HEK293 (cell line): Measurements from ENCODE around the gene PTPRN.

Experiments
- CTCF ChIA-PET: fragments of 350-600 bp; formaldehyde crosslinking; extraction: SDS; loops from one replicate; lab custom pipeline; 2021; ENCODE audit warnings: antibody characterized with exemption; lab: Yijun Ruan, JAX
- POLR2A ChIA-PET: fragments of 300-600 bp; formaldehyde crosslinking; extraction: SDS; loops from one replicate; lab custom pipeline; 2020; ENCODE audit warnings: antibody characterized with exemption, inconsistent platforms; lab: Yijun Ruan, JAX
- H3K27ac ChIP-seq: fragments of 200-500 bp; sonication (Bioruptor generic); 2 replicates; pipeline ENCODE4 v1.5.1; 2014; ENCODE audit warnings: low read depth, low read length, control low read depth, inconsistent platforms; ENCODE audit errors: extremely low read depth
- H3K36me3 ChIP-seq, 2 experiments: fragments of 200-500 bp in 1 of 2; sonication (Bioruptor generic) in 1 of 2; 1 replicate in 1 of 2; 2 replicates in 1 of 2; pipeline ENCODE4 v1.5.1; 2014 to 2017; ENCODE audit warnings: inconsistent platforms in 2 of 2, low read length in 2 of 2; ENCODE audit not compliant: control insufficient read depth in 2 of 2, insufficient read depth in 1 of 2
- H3K4me1 ChIP-seq: fragments of 200-500 bp; sonication (Bioruptor generic); 2 replicates; pipeline ENCODE4 v1.5.1; 2014; ENCODE audit warnings: mild to moderate bottlenecking, low read length, inconsistent platforms; ENCODE audit not compliant: control insufficient read depth, insufficient read depth
- H3K4me3 ChIP-seq: 2 replicates; pipeline ENCODE4 v1.5.1; 2011; ENCODE audit warnings: low read depth, mild to moderate bottlenecking, control low read depth, low read length, moderate library complexity
- H3K9me3 ChIP-seq: fragments of 200-500 bp; sonication (Bioruptor generic); 2 replicates; pipeline ENCODE4 v1.5.1; 2014; ENCODE audit warnings: low read depth, low read length, inconsistent platforms; ENCODE audit not compliant: control insufficient read depth, insufficient read depth
- FEZF1 ChIP-seq: fragments of 450-650 bp; formaldehyde crosslinking; IDR thresholded peaks from 2 replicates; pipeline ENCODE4 v1.5.1; 2016; ENCODE audit warnings: missing biosample characterization, missing genetic modification characterization
- KLF1 ChIP-seq: fragments of 450-650 bp; formaldehyde crosslinking; IDR thresholded peaks from 2 replicates; pipeline ENCODE4 v1.5.1; 2016; ENCODE audit warnings: missing biosample characterization, missing genetic modification characterization
- PRDM1 ChIP-seq: fragments of 450-650 bp; formaldehyde crosslinking; IDR thresholded peaks from 2 replicates; pipeline ENCODE4; 2016; ENCODE audit warnings: missing biosample characterization, missing genetic modification characterization
- SALL2 ChIP-seq: fragments of 450-650 bp; formaldehyde crosslinking; IDR thresholded peaks from 2 replicates; pipeline ENCODE4 v1.5.0; 2017; ENCODE audit warnings: missing biosample characterization, mild to moderate bottlenecking, missing genetic modification characterization, borderline replicate concordance
- SP3 ChIP-seq: fragments of 450-650 bp; formaldehyde crosslinking; IDR thresholded peaks from 2 replicates; pipeline ENCODE4 v1.5.1; 2016; ENCODE audit warnings: missing biosample characterization, missing genetic modification characterization
- YY1 ChIP-seq: fragments of 450-650 bp; formaldehyde crosslinking; IDR thresholded peaks from 2 replicates; pipeline ENCODE4 v1.5.1; 2018; ENCODE audit warnings: missing biosample characterization, missing genetic modification characterization
- ZBTB17 ChIP-seq: fragments of 450-650 bp; formaldehyde crosslinking; IDR thresholded peaks from 2 replicates; pipeline ENCODE4 v1.5.1; 2016; ENCODE audit warnings: missing biosample characterization, missing genetic modification characterization
- ZBTB48 ChIP-seq: fragments of 450-650 bp; formaldehyde crosslinking; IDR thresholded peaks from 2 replicates; pipeline ENCODE4 v1.5.1; 2016; ENCODE audit warnings: missing biosample characterization, missing genetic modification characterization
- ZFP3 ChIP-seq: fragments of 450-650 bp; formaldehyde crosslinking; IDR thresholded peaks from 2 replicates; pipeline ENCODE4 v1.5.1; 2016; ENCODE audit warnings: low read depth, missing biosample characterization, missing genetic modification characterization
- ZNF114 ChIP-seq: fragments of 450-650 bp; formaldehyde crosslinking; IDR thresholded peaks from 2 replicates; pipeline ENCODE4 v1.5.0; 2017; ENCODE audit warnings: missing biosample characterization, missing genetic modification characterization
- ZNF175 ChIP-seq: fragments of 450-650 bp; formaldehyde crosslinking; IDR thresholded peaks from 2 replicates; pipeline ENCODE4 v1.5.1; 2016; ENCODE audit warnings: missing biosample characterization, missing genetic modification characterization
- ZNF335 ChIP-seq: fragments of 450-650 bp; formaldehyde crosslinking; conservative IDR thresholded peaks from 2 replicates; pipeline ENCODE4 v1.5.1; 2016; ENCODE audit warnings: missing biosample characterization, missing genetic modification characterization
- ZNF366 ChIP-seq: fragments of 450-650 bp; formaldehyde crosslinking; conservative IDR thresholded peaks from 2 replicates; pipeline ENCODE4 v1.5.1; 2016; ENCODE audit warnings: missing biosample characterization, missing genetic modification characterization
- ZNF394 ChIP-seq: fragments of 450-650 bp; formaldehyde crosslinking; IDR thresholded peaks from 2 replicates; pipeline ENCODE4 v1.5.1; 2016; ENCODE audit warnings: missing biosample characterization, missing genetic modification characterization, mild to moderate bottlenecking, moderate library complexity, borderline replicate concordance
- ZNF416 ChIP-seq: fragments of 450-650 bp; formaldehyde crosslinking; IDR thresholded peaks from 2 replicates; pipeline ENCODE4 v1.5.1; 2016; ENCODE audit warnings: missing biosample characterization, missing genetic modification characterization
- ZNF433 ChIP-seq: fragments of 450-650 bp; formaldehyde crosslinking; IDR thresholded peaks from 2 replicates; pipeline ENCODE4 v1.5.1; 2016; ENCODE audit warnings: missing biosample characterization, missing genetic modification characterization, low read depth
- ZNF501 ChIP-seq: fragments of 450-650 bp; formaldehyde crosslinking; IDR thresholded peaks from 2 replicates; pipeline ENCODE4 v1.5.1; 2016; ENCODE audit warnings: missing biosample characterization, missing genetic modification characterization
- ZNF555 ChIP-seq: fragments of 450-650 bp; formaldehyde crosslinking; conservative IDR thresholded peaks from 2 replicates; pipeline ENCODE4 v1.5.1; 2017; ENCODE audit warnings: missing biosample characterization, mild to moderate bottlenecking, missing genetic modification characterization, inconsistent platforms
- ZNF561 ChIP-seq: fragments of 450-650 bp; IDR thresholded peaks from 2 replicates; pipeline ENCODE4 v1.5.1; 2018; ENCODE audit warnings: missing biosample characterization, missing genetic modification characterization, borderline replicate concordance
- ZNF670 ChIP-seq: fragments of 450-650 bp; formaldehyde crosslinking; IDR thresholded peaks from 2 replicates; pipeline ENCODE4 v1.5.1; 2016; ENCODE audit warnings: missing biosample characterization, missing genetic modification characterization, low read depth
- ZNF76 ChIP-seq: fragments of 450-650 bp; formaldehyde crosslinking; IDR thresholded peaks from 2 replicates; pipeline ENCODE4; 2016; ENCODE audit warnings: low read depth, missing biosample characterization, missing genetic modification characterization, borderline replicate concordance
- TF ChIP-seq, protein P1 (sequence below): fragments of 450-650 bp; formaldehyde crosslinking; IDR thresholded peaks from 2 replicates; pipeline ENCODE4 v1.5.1; 2016; ENCODE audit warnings: missing biosample characterization, missing genetic modification characterization
- TF ChIP-seq, protein P2 (sequence below): fragments of 450-650 bp; formaldehyde crosslinking; IDR thresholded peaks from 2 replicates; pipeline ENCODE4 v1.5.1; 2016; ENCODE audit warnings: missing biosample characterization, missing genetic modification characterization
- TF ChIP-seq, protein P3 (sequence below): fragments of 450-650 bp; formaldehyde crosslinking; IDR thresholded peaks from 2 replicates; pipeline ENCODE4 v1.5.0; 2017; ENCODE audit warnings: missing biosample characterization, missing genetic modification characterization, borderline replicate concordance
- TF ChIP-seq, protein P4 (sequence below): fragments of 450-650 bp; formaldehyde crosslinking; IDR thresholded peaks from 2 replicates; pipeline ENCODE4 v1.5.1; 2016; ENCODE audit warnings: missing biosample characterization, missing genetic modification characterization

The PTPRN gene

DNA sequence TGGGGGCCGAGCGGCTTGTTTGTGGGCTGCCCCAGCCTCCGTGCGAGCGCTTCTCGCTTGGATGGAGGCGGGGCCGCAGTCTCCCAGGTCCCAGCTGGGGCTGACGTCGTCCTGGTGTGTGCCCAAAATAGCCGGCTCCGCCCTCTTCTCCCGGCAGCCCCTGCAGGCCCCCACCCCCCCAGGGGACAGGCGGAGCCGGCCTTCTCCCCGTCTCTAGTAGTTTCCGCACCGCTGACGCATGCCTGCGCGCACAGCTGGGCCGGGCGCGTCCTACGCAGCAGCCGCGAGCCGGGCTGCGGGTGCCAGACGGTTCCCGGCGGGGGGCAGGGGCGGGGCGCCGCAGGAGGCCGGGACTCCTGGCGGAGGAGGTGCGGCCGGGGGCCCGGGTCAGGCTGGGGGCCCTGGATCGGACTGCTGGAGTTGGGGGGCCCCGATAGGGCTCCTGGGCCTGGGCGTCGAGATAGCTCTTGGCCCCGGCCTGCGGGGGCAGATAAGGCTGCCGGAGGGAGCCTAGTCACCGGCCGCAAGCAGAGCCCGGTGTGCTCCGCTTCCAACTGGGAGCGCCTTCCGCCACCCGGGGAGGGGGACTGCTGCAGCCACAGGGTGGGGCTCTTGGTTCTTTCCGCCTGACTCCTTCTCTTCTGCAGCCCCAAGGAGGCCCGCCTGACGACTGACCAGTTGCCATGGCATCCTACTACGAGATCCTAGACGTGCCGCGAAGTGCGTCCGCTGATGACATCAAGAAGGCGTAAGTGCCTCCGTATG, 29.9 kb downstream of the PTPRN start, which contains the start of gene DNAJB2 (continued):
- TF ChIP-seq, protein P1, sequence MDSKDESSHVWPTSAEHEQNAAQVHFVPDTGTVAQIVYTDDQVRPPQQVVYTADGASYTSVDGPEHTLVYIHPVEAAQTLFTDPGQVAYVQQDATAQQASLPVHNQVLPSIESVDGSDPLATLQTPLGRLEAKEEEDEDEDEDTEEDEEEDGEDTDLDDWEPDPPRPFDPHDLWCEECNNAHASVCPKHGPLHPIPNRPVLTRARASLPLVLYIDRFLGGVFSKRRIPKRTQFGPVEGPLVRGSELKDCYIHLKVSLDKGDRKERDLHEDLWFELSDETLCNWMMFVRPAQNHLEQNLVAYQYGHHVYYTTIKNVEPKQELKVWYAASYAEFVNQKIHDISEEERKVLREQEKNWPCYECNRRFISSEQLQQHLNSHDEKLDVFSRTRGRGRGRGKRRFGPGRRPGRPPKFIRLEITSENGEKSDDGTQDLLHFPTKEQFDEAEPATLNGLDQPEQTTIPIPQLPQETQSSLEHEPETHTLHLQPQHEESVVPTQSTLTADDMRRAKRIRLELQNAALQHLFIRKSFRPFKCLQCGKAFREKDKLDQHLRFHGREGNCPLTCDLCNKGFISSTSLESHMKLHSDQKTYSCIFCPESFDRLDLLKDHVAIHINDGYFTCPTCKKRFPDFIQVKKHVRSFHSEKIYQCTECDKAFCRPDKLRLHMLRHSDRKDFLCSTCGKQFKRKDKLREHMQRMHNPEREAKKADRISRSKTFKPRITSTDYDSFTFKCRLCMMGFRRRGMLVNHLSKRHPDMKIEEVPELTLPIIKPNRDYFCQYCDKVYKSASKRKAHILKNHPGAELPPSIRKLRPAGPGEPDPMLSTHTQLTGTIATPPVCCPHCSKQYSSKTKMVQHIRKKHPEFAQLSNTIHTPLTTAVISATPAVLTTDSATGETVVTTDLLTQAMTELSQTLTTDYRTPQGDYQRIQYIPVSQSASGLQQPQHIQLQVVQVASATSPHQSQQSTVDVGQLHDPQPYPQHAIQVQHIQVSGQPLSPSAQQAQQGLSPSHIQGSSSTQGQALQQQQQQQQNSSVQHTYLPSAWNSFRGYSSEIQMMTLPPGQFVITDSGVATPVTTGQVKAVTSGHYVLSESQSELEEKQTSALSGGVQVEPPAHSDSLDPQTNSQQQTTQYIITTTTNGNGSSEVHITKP (tag by site-specific recombination), result peak; percentile 82; the same call in 1 of the 2 replicates
- TF ChIP-seq ZNF433 (tag by site-specific recombination), result no peak

DNA sequence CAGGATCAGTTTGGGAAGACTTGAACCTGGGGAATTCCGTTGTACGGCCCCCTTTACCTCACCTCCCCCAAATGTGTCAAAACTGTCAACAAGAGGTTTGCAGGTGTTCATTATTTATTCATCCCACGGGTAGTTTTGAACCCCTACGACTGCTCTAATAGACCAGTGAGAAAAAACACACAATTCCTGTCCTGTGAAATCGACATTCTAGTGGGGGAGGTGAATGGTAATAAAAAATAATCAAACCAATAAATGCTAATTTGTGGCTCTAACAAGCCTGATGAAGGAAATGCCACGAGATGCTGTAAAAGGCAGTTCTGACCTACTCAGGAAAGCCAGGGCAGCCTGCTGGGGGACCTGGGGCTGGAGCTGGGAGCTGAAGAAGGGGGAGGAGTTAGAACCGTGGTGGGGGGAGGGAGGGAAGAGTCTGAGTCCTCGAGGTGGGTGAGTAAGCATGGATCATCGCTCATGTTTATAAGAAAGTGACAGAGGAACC, 30.5 kb downstream of the PTPRN start:
- peaks cover 6% of the 10 kb centered on the region for H3K4me1 ChIP-seq
- peak overlapping the region; percentile 45 for H3K27ac ChIP-seq
- H3K4me3 ChIP-seq, result peak overlapping the region; percentile 54
- ChIA-PET POLR2A (interaction anchor here (0.6 to 1.8 kb wide), 15 partner anchors 13 to 102 kb away, joined by 3 to 18 read pairs (median 6); partner anchors contain the start of genes ABCB6, ANKZF1, ATG9A and CNPPD1), CTCF (interaction anchor here (0.6 to 15.0 kb wide), 18 partner anchors 8 to 1007 kb away, joined by 3 to 297 read pairs (median 4); partner anchors contain the start of genes GLB1L, STK16, TUBA4A and TUBA4B)
- H3K36me3 ChIP-seq, result peaks cover 0 to 35% of the 10 kb centered on the region in 2 experiments; a peak in 1 of 3 replicates
- H3K9me3 ChIP-seq, result no peaks in the 10 kb centered on the region
- peak; percentile 86 for TF ChIP-seq ZNF366
- no peak for TF ChIP-seq ZNF394 (tag by site-specific recombination)
- TF ChIP-seq ZNF561 (tag by site-specific recombination), result no peak
- TF ChIP-seq, protein P2, sequence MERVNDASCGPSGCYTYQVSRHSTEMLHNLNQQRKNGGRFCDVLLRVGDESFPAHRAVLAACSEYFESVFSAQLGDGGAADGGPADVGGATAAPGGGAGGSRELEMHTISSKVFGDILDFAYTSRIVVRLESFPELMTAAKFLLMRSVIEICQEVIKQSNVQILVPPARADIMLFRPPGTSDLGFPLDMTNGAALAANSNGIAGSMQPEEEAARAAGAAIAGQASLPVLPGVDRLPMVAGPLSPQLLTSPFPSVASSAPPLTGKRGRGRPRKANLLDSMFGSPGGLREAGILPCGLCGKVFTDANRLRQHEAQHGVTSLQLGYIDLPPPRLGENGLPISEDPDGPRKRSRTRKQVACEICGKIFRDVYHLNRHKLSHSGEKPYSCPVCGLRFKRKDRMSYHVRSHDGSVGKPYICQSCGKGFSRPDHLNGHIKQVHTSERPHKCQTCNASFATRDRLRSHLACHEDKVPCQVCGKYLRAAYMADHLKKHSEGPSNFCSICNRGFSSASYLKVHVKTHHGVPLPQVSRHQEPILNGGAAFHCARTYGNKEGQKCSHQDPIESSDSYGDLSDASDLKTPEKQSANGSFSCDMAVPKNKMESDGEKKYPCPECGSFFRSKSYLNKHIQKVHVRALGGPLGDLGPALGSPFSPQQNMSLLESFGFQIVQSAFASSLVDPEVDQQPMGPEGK (tag by site-specific recombination), result no peak
- TF ChIP-seq ZNF114 (tag by site-specific recombination), result no peak
- TF ChIP-seq ZNF670 (tag by site-specific recombination), result no peak
- no peak for TF ChIP-seq ZNF175 (tag by site-specific recombination)
- no peak for TF ChIP-seq SALL2 (tag by site-specific recombination)
- TF ChIP-seq, protein P3, sequence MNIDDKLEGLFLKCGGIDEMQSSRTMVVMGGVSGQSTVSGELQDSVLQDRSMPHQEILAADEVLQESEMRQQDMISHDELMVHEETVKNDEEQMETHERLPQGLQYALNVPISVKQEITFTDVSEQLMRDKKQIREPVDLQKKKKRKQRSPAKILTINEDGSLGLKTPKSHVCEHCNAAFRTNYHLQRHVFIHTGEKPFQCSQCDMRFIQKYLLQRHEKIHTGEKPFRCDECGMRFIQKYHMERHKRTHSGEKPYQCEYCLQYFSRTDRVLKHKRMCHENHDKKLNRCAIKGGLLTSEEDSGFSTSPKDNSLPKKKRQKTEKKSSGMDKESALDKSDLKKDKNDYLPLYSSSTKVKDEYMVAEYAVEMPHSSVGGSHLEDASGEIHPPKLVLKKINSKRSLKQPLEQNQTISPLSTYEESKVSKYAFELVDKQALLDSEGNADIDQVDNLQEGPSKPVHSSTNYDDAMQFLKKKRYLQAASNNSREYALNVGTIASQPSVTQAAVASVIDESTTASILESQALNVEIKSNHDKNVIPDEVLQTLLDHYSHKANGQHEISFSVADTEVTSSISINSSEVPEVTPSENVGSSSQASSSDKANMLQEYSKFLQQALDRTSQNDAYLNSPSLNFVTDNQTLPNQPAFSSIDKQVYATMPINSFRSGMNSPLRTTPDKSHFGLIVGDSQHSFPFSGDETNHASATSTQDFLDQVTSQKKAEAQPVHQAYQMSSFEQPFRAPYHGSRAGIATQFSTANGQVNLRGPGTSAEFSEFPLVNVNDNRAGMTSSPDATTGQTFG (tag by site-specific recombination), result no peak
- TF ChIP-seq FEZF1, result peak; percentile 50
- no peak for TF ChIP-seq SP3 (tag by site-specific recombination)
- no peak for TF ChIP-seq ZNF501 (tag by site-specific recombination)
- TF ChIP-seq ZFP3 (tag by site-specific recombination), result no peak
- no peak for TF ChIP-seq ZNF555 (tag by site-specific recombination)
- TF ChIP-seq PRDM1 (tag by site-specific recombination), result peak; percentile 77
- TF ChIP-seq, protein P4, sequence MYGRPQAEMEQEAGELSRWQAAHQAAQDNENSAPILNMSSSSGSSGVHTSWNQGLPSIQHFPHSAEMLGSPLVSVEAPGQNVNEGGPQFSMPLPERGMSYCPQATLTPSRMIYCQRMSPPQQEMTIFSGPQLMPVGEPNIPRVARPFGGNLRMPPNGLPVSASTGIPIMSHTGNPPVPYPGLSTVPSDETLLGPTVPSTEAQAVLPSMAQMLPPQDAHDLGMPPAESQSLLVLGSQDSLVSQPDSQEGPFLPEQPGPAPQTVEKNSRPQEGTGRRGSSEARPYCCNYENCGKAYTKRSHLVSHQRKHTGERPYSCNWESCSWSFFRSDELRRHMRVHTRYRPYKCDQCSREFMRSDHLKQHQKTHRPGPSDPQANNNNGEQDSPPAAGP (tag by site-specific recombination), result no peak
- TF ChIP-seq ZNF335 (tag by site-specific recombination), result peak; percentile 79
- TF ChIP-seq ZNF416 (tag by site-specific recombination), result no peak
- no peak for TF ChIP-seq ZNF76 (tag by site-specific recombination)
- no peak for TF ChIP-seq YY1 (tag by site-specific recombination)
- TF ChIP-seq ZBTB17 (tag by site-specific recombination), result peak; percentile 58; the same call in 1 of the 2 replicates
- TF ChIP-seq KLF1 (tag by site-specific recombination), result no peak
- TF ChIP-seq ZBTB48 (tag by site-specific recombination), result no peak
